ENCODE data around the gene FUZ.
A peak's percentile ranks its signal among the peaks of the same experiment; 100 is the strongest.

Gene FUZ

DNA sequence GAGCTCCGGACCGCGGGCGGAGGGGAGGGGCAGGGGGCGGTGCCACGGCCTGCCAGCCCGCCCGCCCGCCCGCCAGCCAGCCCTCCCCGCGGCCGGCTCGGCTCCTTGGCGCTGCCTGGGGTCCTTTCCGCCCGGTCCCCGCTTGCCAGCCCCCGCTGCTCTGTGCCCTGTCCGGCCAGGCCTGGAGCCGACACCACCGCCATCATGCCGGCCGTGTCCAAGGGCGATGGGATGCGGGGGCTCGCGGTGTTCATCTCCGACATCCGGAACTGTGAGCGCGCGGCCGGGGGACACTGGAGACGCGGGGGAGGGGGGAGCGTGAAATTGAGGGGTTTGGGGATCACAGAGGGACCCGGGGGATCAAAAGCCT is 46.2 kb downstream of the FUZ start, which contains the start of gene AP2A1:
Gene AP2A1 (plus strand): TSS at position 72 of the 370 bp plus-strand sequence. CDS start 133 bp downstream, at position 205.
- no peak for DNase-seq (ENCODE audit: low spot score)
- TF ChIP-seq CTCF (IDR thresholded peaks at IDR 0.05; ENCODE audit: extremely low read depth, missing control alignments), result no peak

DNA sequence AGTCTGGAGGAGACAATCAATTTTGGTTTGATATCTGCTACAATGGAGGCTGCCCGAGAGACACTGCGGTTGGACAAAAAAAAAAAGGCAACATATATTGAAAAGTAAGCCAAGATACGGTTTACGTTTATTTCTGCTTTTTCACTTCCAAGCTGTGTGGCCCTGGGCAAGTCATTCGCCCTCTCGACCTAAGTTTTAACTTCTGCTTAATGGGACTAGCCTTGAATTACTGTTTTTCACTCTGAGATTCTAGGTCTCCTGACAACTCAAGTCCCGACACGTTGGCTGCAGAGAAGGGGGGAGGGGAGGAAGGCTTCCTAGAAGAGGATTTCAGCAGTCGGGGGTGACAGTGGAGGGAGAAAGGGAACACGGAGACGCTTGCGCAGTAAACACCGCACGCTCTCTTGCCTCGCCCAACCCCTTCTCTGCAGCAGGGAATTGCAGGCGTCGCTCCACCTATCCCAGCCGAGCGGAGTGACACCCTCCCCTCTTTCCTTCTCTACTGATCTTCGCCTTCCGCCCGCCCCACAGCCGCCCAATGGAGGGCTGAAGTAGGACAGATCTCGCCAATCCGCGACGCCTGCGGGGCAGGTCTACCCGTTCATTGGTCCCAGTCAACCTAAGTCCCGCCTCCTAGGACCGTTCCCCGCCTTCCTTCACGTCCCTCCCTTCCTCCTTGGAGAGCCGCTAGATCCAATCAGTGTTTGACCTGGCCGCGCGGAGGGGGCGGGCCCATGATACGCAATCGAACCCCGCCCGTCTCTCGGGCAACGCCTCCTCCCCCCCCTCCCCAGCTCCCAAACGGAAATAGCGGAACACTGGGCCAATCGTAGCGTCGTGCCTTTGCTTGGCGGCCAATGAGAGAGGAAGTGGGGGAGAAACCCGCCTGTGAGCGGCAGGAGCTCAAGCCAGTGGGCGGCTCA is 46.8 kb downstream of the FUZ start:
- peak; percentile 99 for DNase-seq (ENCODE audit: low spot score)
- no peak for TF ChIP-seq CTCF (IDR thresholded peaks at IDR 0.05; ENCODE audit: extremely low read depth, missing control alignments)

- no peak for TF ChIP-seq CTCF (IDR thresholded peaks at IDR 0.05; ENCODE audit: extremely low read depth, missing control alignments)
- DNase-seq (ENCODE audit: low spot score), result no peak
These were observed 48.8 kb downstream of the FUZ start for GRCh38 chr19:49764341-49764740.

DNA sequence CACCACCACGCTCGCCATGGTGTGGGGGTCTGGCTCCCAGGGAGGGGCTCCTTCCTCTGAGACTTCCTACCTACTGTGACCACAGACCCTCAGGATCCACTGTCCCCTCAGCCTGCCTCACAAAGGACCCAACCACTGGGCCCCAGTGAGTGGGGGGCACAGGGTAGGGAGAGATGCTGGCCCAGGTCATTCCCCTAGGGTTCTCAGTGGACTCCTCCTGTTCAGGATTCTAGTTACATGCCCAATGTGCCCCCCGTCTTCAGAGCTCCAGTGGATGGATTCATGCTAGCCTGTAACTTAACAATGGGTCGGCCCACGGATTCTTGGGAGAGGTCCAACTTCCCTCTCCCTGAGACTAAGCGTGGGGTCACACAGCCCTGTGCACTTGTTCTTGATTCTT is 49.9 kb downstream of the FUZ start, which contains the start of gene TSKS:
Gene TSKS (minus strand): TSS at position 77 of the 400 bp plus-strand sequence. CDS start 59 bp downstream, at position 18.
- DNase-seq (ENCODE audit: low spot score), result no peak
- no peak for TF ChIP-seq CTCF (IDR thresholded peaks at IDR 0.05; ENCODE audit: extremely low read depth, missing control alignments)

- TF ChIP-seq CTCF (IDR thresholded peaks at IDR 0.05; ENCODE audit: extremely low read depth, missing control alignments), result no peak
- no peak for DNase-seq (ENCODE audit: low spot score)
These were observed 51.3 kb downstream of the FUZ start for GRCh38 chr19:49761625-49762311.

GRCh38 chr19:49761249-49761624 is 51.9 kb downstream of the FUZ start:
- DNase-seq (ENCODE audit: low spot score), result no peak
- TF ChIP-seq CTCF (IDR thresholded peaks at IDR 0.05; ENCODE audit: extremely low read depth, missing control alignments), result no peak

- TF ChIP-seq CTCF (IDR thresholded peaks at IDR 0.05; ENCODE audit: extremely low read depth, missing control alignments), result no peak
- DNase-seq (ENCODE audit: low spot score), result no peak
These were observed 54.8 kb downstream of the FUZ start for GRCh38 chr19:49758292-49758691.

All from GM20000 (cell line).